ENCODE measurements around the gene TFPI2.

The TFPI2 gene

GRCh38 chr7:93910076-93910994, 19.8 kb upstream of the TFPI2 start:
- Histone ChIP-seq H3K36me3 (ENCODE audit: control insufficient read depth, insufficient read depth, low read length) (no peaks in the 10 kb centered on the region), H3K27ac (ENCODE audit: low read length) (no peak overlapping the region), H3K27me3 (ENCODE audit: control insufficient read depth, insufficient read depth, low read length) (no peaks in the 10 kb centered on the region), H3K4me3 (ENCODE audit: low read length) (no peak overlapping the region), H3K4me1 (ENCODE audit: control insufficient read depth, insufficient read depth, low read length) (no peaks in the 10 kb centered on the region), H3K9me3 (ENCODE audit: control insufficient read depth, insufficient read depth, low read length) (no peaks in the 10 kb centered on the region)
- no peak for DNase-seq (ENCODE audit: low read depth, low spot score)
- WGBS (ENCODE audit: insufficient coverage, insufficient read length) = no CpG with 5 or more reads among the region's 3 CpGs

- no peaks in the 10 kb centered on the region for H3K9me3 ChIP-seq (ENCODE audit: control insufficient read depth, insufficient read depth, low read length)
- no peak within 1 kb of the TSS for H3K4me3 ChIP-seq (ENCODE audit: low read length)
- no peak within 1 kb of the TSS for H3K27ac ChIP-seq (ENCODE audit: low read length)
- H3K36me3 ChIP-seq (ENCODE audit: control insufficient read depth, insufficient read depth, low read length) = no peaks in the 10 kb centered on the region
- DNase-seq (ENCODE audit: low read depth, low spot score) = no peak
- H3K27me3 ChIP-seq (ENCODE audit: control insufficient read depth, insufficient read depth, low read length) = no peaks in the 10 kb centered on the region
- no peaks in the 10 kb centered on the region for H3K4me1 ChIP-seq (ENCODE audit: control insufficient read depth, insufficient read depth, low read length)
- 100% methylated on average over 1 of the region's 3 CpGs for WGBS (ENCODE audit: insufficient coverage, insufficient read length)
These were observed 15.7 kb upstream of the TFPI2 start, which contains the start of gene GNGT1 for GRCh38 chr7:93906267-93906666. Gene GNGT1 (plus strand): TSS chr7:93906567. CDS start chr7:93906747, 180 bp downstream.

GRCh38 chr7:93902777-93903423, 12.3 kb upstream of the TFPI2 start:
- Histone ChIP-seq H3K36me3 (ENCODE audit: control insufficient read depth, insufficient read depth, low read length) (no peaks in the 10 kb centered on the region), H3K4me1 (ENCODE audit: control insufficient read depth, insufficient read depth, low read length) (no peaks in the 10 kb centered on the region), H3K27ac (ENCODE audit: low read length) (no peak overlapping the region), H3K27me3 (ENCODE audit: control insufficient read depth, insufficient read depth, low read length) (no peaks in the 10 kb centered on the region), H3K4me3 (ENCODE audit: low read length) (no peak overlapping the region), H3K9me3 (ENCODE audit: control insufficient read depth, insufficient read depth, low read length) (no peaks in the 10 kb centered on the region)
- no CpG with 5 or more reads among the region's 1 CpG for WGBS (ENCODE audit: insufficient coverage, insufficient read length)
- no peak for DNase-seq (ENCODE audit: low read depth, low spot score)

GRCh38 chr7:93897680-93898079, 7.1 kb upstream of the TFPI2 start:
- whole genome bisulfite sequencing (ENCODE audit: insufficient coverage, insufficient read length) = 100% methylated on average over 2 of the region's 2 CpGs
- Histone ChIP-seq H3K4me3 (ENCODE audit: low read length) (no peak overlapping the region), H3K36me3 (ENCODE audit: control insufficient read depth, insufficient read depth, low read length) (no peaks in the 10 kb centered on the region), H3K27me3 (ENCODE audit: control insufficient read depth, insufficient read depth, low read length) (no peaks in the 10 kb centered on the region), H3K27ac (ENCODE audit: low read length) (no peak overlapping the region), H3K9me3 (ENCODE audit: control insufficient read depth, insufficient read depth, low read length) (no peaks in the 10 kb centered on the region), H3K4me1 (ENCODE audit: control insufficient read depth, insufficient read depth, low read length) (no peaks in the 10 kb centered on the region)
- no peak for DNase-seq (ENCODE audit: low read depth, low spot score)

- WGBS (ENCODE audit: insufficient coverage, insufficient read length) = no CpG with 5 or more reads among the region's 4 CpGs
- H3K27me3 ChIP-seq (ENCODE audit: control insufficient read depth, insufficient read depth, low read length) = no peaks in the 10 kb centered on the region
- H3K4me1 ChIP-seq (ENCODE audit: control insufficient read depth, insufficient read depth, low read length) = no peaks in the 10 kb centered on the region
- H3K4me3 ChIP-seq (ENCODE audit: low read length) = no peak overlapping the region
- no peaks in the 10 kb centered on the region for H3K9me3 ChIP-seq (ENCODE audit: control insufficient read depth, insufficient read depth, low read length)
- DNase-seq (ENCODE audit: low read depth, low spot score) = no peak
- H3K27ac ChIP-seq (ENCODE audit: low read length) = no peak overlapping the region
- H3K36me3 ChIP-seq (ENCODE audit: control insufficient read depth, insufficient read depth, low read length) = no peaks in the 10 kb centered on the region
These were observed 5.5 kb upstream of the TFPI2 start for GRCh38 chr7:93895859-93896600.

GRCh38 chr7:93894966-93895640, 4.5 kb upstream of the TFPI2 start:
- no peak overlapping the region for H3K27ac ChIP-seq (ENCODE audit: low read length)
- no peaks in the 10 kb centered on the region for H3K36me3 ChIP-seq (ENCODE audit: control insufficient read depth, insufficient read depth, low read length)
- H3K4me1 ChIP-seq (ENCODE audit: control insufficient read depth, insufficient read depth, low read length) = no peaks in the 10 kb centered on the region
- no peak overlapping the region for H3K4me3 ChIP-seq (ENCODE audit: low read length)
- no CpG with 5 or more reads among the region's 3 CpGs for WGBS (ENCODE audit: insufficient coverage, insufficient read length)
- no peaks in the 10 kb centered on the region for H3K9me3 ChIP-seq (ENCODE audit: control insufficient read depth, insufficient read depth, low read length)
- no peaks in the 10 kb centered on the region for H3K27me3 ChIP-seq (ENCODE audit: control insufficient read depth, insufficient read depth, low read length)
- DNase-seq (ENCODE audit: low read depth, low spot score) = no peak

- Histone ChIP-seq H3K4me1 (ENCODE audit: control insufficient read depth, insufficient read depth, low read length) (no peaks in the 10 kb centered on the region), H3K4me3 (ENCODE audit: low read length) (no peak overlapping the region), H3K27me3 (ENCODE audit: control insufficient read depth, insufficient read depth, low read length) (no peaks in the 10 kb centered on the region), H3K9me3 (ENCODE audit: control insufficient read depth, insufficient read depth, low read length) (no peaks in the 10 kb centered on the region), H3K27ac (ENCODE audit: low read length) (no peak overlapping the region), H3K36me3 (ENCODE audit: control insufficient read depth, insufficient read depth, low read length) (no peaks in the 10 kb centered on the region)
- DNase-seq (ENCODE audit: low read depth, low spot score) = no peak
- WGBS (ENCODE audit: insufficient coverage, insufficient read length) = no CpG with 5 or more reads among the region's 1 CpG
These were observed 3.9 kb upstream of the TFPI2 start for GRCh38 chr7:93894426-93894825.

- no CpG with 5 or more reads among the region's 28 CpGs for WGBS (ENCODE audit: insufficient coverage, insufficient read length)
- Histone ChIP-seq H3K9me3 (ENCODE audit: control insufficient read depth, insufficient read depth, low read length) (no peaks in the 10 kb centered on the region), H3K27me3 (ENCODE audit: control insufficient read depth, insufficient read depth, low read length) (no peaks in the 10 kb centered on the region), H3K27ac (ENCODE audit: low read length) (no peak overlapping the region), H3K4me3 (ENCODE audit: low read length) (peak overlapping the region; percentile 74; the same call in 1 of the 2 replicates), H3K4me1 (ENCODE audit: control insufficient read depth, insufficient read depth, low read length) (no peaks in the 10 kb centered on the region), H3K36me3 (ENCODE audit: control insufficient read depth, insufficient read depth, low read length) (no peaks in the 10 kb centered on the region)
- peak; percentile 41 for DNase-seq (ENCODE audit: low read depth, low spot score)
These were observed 501 bp downstream of the TFPI2 start for GRCh38 chr7:93890041-93890463.

GRCh38 chr7:93889261-93889660, 1.3 kb downstream of the TFPI2 start:
- Histone ChIP-seq H3K36me3 (ENCODE audit: control insufficient read depth, insufficient read depth, low read length) (no peaks in the 10 kb centered on the region), H3K4me1 (ENCODE audit: control insufficient read depth, insufficient read depth, low read length) (no peaks in the 10 kb centered on the region), H3K9me3 (ENCODE audit: control insufficient read depth, insufficient read depth, low read length) (no peaks in the 10 kb centered on the region), H3K27me3 (ENCODE audit: control insufficient read depth, insufficient read depth, low read length) (no peaks in the 10 kb centered on the region), H3K27ac (ENCODE audit: low read length) (no peak overlapping the region), H3K4me3 (ENCODE audit: low read length) (no peak overlapping the region)
- no CpG with 5 or more reads among the region's 3 CpGs for WGBS (ENCODE audit: insufficient coverage, insufficient read length)
- DNase-seq (ENCODE audit: low read depth, low spot score) = no peak

GRCh38 chr7:93884541-93884940, 6.0 kb downstream of the TFPI2 start:
- H3K27ac ChIP-seq (ENCODE audit: low read length) = no peak overlapping the region
- no peaks in the 10 kb centered on the region for H3K4me1 ChIP-seq (ENCODE audit: control insufficient read depth, insufficient read depth, low read length)
- DNase-seq (ENCODE audit: low read depth, low spot score) = no peak
- WGBS (ENCODE audit: insufficient coverage, insufficient read length) = no CpG with 5 or more reads among the region's 1 CpG
- H3K27me3 ChIP-seq (ENCODE audit: control insufficient read depth, insufficient read depth, low read length) = no peaks in the 10 kb centered on the region
- H3K36me3 ChIP-seq (ENCODE audit: control insufficient read depth, insufficient read depth, low read length) = no peaks in the 10 kb centered on the region
- H3K9me3 ChIP-seq (ENCODE audit: control insufficient read depth, insufficient read depth, low read length) = no peaks in the 10 kb centered on the region
- no peak overlapping the region for H3K4me3 ChIP-seq (ENCODE audit: low read length)
